NCI-H1436 treated with DMSO at 0.1 percent for 48 hours (cell line): ENCODE data around the gene ENPP7.
"Not testable (repeated sequence)": the region's sequence is repeated elsewhere in the genome, so short reads cannot be mapped to it uniquely, and the experiment has no call there.

Experiments
- DNase-seq: peaks from one replicate; lab custom pipeline; 2025; lab: John Stamatoyannopoulos, UW

Gene ENPP7

DNA sequence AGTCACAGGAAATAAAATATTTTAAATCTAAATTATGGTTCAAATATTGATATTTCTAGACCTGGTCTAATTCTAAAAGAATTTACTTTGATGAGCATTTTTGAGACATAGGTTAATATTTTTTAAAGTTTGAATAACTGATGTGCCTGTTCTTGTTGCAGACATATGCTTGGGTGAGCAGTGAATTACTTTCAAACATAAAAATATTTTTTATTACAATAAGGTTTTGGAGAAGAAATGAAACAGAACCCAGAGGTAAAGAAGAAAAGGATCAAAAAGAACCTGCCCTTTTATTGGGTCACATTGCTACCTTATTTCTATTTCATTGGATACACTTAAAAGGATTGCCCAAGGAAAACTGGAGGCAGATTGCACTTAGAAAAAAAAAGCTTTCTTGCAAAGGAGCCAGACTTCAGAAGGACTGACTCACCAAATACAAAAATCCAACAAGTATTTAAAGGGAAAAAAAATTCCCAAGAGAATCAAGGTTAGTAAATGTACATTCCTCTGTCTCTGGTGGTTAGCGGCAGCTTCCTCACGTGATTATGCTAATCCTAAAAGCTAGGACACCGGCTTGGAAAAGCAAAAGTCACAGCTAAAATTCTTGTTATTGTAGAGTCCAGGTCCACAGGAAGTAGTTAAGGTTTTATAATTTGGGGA lies 18.5 kb downstream of the ENPP7 start:
- DNase-seq = no peak

DNA sequence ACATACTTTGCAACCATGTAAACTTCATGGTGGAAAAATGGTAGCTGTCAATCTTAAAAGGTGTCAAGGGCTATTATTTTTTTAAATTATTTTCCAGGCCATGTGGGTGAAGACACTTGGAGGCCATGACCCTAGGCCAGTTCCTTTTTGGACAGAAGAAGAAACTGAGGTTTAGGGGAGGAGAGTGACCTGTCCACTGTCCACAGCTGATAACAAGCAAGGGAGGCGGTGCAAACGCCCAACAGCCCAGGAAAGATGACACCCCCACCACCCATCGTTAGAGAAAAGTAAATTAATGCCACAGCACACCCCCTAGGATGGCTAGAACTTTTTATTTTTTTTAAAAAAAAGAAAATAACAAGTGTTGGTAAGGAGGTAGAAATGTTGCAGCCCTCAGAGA lies 19.2 kb downstream of the ENPP7 start:
- no peak for DNase-seq

DNA sequence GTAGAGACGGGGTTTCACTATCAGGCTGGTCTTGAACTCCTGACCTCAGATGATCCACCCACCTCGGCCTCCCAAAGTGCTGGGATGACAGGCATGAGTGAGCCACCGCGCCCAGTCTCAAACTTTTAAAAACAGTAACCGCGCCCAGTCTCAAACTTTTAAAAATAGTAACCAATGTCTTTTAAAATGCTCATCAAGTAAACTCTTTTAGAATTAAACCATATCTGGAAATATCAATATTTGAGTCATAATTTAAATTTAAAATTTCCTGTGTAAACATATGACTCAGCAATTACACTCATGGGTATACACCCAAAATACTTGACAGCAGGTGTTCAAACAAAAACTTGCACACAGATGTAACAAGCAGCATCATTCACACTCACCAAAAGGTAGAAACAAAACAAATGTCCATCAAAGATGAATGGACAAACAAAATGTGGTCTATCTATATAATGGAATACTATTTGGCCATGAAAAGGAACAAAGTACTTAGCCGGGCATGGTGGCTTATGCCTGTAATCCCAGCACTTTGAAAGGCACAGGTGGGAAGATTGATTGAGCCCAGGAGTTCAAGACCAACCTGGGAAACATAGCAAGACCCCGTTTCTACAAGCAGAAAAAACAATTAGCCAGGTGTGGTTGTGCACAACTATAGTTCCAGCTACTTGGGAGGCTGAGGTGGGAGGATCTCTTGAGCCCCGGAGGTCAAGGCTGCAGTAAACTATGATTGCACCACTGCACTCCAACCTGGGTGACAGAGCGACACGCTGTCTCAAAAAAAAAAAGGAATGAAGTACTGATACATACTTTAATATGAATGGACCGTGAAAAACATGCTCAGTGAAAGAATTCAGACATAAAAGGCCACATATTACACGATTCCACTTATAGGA lies 20.2 kb downstream of the ENPP7 start:
- no peak for DNase-seq

DNA sequence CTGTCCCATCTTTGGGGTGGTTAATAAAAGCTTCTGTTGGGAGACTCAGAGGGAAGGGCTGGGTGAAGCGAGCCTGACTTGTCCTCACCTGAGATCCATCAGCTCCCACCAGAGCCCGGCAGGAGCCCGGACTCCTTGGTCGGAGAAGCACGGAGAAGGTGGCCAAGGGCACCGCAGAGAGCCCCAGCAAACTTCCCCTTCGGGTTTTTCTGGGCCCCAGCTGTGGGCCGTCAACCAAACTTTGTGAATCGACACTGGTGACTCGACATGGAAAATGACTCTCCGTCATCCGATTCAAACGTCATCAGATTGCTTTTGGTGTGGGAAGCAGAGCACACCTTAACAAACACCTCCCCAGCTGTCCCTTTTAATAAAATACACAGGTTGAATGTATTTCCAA lies 21.4 kb downstream of the ENPP7 start:
- no peak for DNase-seq

GRCh38 chr17:79754370-79754769 lies 23.6 kb downstream of the ENPP7 start:
- no peak for DNase-seq

GRCh38 chr17:79754903-79755302 lies 24.2 kb downstream of the ENPP7 start:
- not testable (repeated sequence) for DNase-seq

DNA sequence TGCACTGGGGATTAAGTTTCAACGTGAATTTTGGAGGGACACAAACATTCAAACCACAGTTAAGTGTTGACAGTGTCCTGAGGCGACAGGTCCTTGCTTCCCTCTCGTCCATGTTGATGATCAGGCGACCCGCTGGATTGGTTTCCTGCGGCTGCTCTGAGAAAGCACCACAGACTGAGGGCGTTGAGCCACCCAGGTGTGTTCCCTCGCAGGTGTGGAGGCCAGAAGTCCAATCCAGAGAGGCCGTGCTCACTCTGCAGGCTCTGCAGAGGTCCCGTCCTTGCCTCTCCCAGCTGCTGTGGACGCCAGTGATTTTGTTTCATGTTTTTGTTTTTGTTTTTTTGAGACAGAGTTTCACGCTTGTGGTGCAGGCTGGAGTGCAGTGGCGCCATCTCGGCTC lies 24.8 kb downstream of the ENPP7 start:
- DNase-seq = no peak

DNA sequence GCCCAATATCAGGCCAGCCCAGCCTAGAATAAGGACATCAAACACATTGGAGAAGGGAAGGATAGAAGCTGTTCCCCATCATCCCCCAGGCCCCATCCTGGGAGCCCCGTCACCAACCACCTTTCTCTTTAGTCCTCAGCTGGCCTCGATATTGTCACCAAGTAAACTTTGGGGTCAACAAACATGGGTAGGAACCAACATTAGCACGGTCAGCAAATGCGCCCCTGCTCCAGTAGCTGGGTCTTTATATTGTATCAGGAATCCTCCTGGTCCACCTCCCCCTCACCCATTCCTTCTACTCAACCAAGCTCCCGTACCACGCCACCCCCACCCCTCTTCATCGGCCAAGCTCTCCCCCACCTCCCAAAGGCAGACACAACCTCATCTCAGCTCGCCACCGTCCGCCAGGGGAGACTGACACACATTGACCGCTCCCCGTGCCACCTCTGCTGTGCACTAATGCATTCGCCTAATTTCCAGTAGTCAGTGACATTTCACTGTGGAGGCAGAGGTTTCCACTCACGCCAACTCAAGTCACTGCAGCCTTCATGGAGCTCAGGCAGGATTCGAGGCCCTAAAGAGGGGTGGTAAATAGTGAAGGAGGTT lies 26.5 kb downstream of the ENPP7 start:
- no peak for DNase-seq

- no peak for DNase-seq
Observed at GRCh38 chr17:79758271-79758670, 27.5 kb downstream of the ENPP7 start.

DNA sequence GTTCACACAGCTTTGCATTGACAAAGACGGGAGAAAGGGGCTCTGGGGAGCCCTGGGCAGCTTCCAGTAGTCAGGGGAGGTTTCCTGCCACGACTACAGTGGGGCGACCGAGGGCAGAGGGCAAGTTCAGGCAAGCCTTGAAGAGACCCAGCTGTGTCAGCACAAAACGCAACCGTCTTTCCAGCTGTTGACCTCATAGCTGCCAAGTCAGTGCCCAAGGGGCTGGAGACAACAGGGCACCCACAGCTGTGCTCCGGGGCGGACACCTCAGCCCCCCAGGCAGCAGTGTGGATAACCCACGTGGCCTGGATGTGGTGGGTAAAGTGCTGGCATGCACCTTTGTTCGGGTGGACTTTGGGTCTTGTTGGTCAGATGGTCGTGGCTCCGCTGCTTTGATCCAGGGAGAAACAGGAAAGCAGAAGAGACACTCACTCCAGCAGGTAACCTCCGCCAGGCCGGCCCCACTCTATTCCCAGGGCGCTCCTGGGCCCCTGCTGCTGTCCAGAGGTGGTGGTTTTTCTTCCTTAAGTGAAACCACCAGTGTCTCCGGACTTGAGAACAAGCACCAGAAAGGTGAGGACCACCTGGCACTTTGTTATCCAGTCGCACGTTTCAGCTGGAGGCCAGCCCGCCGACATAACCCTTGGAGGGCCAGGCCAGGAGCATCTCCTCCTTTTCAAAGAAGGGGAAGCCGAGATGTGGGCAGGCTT lies 29.6 kb downstream of the ENPP7 start:
- DNase-seq = no peak

GRCh38 chr17:79761894-79762589 lies 31.3 kb downstream of the ENPP7 start:
- no peak for DNase-seq

GRCh38 chr17:79765708-79766107 lies 35.0 kb downstream of the ENPP7 start:
- DNase-seq = no peak

GRCh38 chr17:79769570-79770506 lies 39.1 kb downstream of the ENPP7 start:
- no peak for DNase-seq

GRCh38 chr17:79771276-79771675 lies 40.5 kb downstream of the ENPP7 start:
- no peak for DNase-seq

DNA sequence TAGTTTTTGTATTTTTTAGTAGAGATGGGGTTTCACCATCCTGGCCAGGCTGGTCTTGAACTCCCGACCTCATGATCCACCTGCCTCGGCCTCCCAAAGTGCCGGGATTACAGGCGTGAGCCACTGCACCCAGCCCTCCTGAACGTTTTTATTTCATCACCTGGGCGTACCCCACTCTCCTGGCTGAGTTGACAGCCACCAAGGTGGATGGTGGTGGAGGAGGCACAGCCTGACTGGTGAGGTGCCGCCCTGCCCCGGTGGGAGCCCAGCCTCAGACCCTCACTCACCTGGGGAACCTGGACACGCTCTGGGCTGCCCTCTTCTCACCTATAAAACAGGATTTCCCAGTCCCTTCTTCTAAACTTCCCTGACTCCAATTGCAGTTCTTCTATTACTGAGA lies 42.0 kb downstream of the ENPP7 start:
- DNase-seq = not testable (repeated sequence)

DNA sequence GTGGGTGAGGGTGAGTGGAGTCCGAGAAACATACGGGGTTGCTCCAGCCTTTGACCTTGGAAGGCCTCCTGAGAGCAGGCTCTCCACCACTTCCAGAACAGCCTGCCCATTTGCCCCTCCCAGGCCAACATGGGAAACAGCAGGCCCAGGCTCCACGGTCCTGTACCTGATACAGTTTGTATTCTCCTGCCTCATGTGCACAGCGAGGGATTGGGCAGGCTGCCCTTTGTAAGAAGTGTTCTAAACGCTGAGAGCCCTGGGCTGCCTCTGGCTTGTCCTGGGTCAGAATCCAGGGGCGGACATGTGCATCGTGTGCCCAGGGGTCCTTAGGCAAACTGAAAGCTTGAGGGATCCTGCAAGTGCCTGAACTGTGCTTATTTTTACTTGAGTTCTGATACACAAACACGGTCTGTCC lies 43.8 kb downstream of the ENPP7 start:
- no peak for DNase-seq

GRCh38 chr17:79775632-79776031 lies 44.9 kb downstream of the ENPP7 start:
- DNase-seq = no peak

- DNase-seq = no peak
Observed at GRCh38 chr17:79776376-79777119, 45.8 kb downstream of the ENPP7 start.

DNA sequence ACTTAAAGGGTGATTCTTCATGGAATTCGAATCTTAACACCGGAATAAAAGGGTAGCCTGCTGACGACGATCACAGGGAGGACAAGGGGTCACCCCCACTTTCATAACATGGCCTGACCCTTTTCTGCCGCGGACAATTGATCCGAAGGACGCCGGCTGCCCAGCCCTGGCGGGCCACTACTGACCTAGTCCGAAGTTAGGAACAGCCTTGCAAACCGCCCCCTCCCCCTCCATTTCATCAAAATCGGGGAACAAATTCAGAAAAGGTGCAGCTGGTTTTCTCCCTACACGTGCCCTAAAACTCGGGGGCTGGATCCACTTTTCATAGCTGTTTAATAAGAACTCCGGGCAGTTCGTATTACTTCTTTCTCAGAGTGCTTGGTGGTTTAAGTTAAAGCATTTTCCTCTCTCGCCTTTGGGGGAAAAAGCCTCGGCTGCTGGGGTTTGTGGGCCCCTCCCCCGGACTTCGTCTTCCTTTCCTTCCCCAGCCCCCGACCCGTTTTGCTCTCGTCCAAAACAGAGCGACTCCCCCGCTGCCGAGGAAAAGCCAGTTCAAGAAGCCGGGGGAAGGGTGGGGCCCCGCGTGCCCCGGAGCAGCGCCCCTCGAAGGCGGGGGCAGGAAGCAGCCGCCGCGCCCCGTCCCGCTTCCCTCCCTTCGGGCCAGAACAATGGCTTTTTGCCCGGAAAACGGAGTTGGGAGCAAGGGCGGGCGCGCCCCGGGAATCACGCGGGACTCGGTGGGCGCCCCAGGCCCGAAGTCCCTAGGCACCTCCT lies 46.6 kb downstream of the ENPP7 start:
- DNase-seq = no peak
